RPMI8226 (cell line): Measurements from ENCODE around the gene MUC5B.
"Not testable (repeated sequence)": the region's sequence is repeated elsewhere in the genome, so short reads cannot be mapped to it uniquely, and the experiment has no call there.

ENCODE experiments used
- DNase-seq: peaks from one replicate; pipeline ENCODE4 v3.0.0-alpha.2; 2015

The MUC5B gene

DNA sequence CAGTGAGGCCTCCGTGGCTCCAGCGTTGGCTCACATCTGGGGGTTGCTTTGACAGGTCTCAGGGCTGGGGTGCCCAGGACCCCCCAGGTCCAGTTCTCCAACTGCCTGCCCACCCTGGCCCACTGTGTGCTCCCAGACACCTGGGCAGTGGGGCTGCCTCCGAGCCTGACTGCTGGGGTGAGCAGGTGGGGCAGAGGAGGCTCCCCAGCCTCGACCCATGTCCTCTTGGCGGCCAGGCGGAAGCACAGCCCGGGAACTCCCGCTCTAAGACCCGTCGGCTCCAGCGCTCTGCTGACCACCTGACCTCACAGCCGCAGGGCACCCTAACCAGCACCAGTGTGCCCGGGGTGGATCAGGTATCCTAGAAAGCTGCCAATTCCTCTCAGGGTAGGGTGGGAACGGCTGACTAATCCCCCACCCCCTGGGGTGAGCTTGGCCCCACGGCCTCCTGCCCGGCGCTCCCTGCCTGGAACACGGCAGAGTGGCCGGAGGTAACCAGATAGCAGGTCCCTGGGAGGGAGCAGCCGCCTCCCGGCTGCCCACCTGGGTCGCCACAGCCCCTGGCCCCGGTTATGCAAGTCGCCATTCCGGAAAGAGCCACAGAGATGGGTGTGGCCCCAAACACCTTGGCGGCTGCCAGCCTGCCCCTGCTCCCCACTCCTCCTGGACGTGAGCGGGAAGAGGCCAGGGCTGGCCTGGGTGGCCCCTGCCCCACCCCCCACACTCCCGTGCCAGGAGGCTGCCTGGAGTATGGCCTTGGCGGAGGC is 19.2 kb upstream of the MUC5B start:
- DNase-seq, result no peak

DNA sequence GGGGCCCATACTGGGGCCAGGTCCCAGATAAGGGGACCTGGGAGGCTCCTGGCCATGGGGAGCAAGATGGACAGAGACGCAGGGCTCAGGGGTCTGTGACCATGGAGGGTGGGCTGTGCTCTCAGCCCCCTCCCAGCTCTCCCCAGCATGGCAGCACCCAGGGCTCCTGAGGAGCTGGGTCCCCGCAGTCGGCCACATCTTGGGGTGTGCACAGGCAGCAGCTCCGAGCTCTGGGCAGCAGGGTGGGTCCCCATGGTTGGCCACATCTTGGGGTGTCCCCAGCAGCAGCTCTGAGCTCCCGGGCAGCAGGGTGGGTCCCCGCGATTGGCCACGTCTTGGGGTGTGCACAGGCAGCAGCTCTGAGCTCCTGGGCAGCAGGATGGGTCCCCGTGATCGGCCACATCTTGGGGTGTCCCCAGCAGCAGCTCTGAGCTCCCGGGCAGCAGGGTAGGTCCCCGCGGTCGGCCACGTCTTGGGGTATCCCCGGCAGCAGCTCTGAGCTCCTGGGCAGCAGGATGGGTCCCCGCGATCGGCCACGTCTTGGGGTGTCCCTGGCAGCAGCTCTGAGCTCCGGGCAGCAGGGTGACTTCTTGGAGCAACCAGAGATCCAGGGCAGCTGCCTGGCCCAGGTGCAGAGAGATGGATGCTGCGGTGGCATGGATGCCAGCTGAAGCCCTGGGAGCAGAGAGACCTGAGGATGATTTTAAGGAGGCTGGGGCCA is 18.3 kb upstream of the MUC5B start:
- DNase-seq, result no peak

- DNase-seq, result no peak
Observed at GRCh38 chr11:1205121-1205986, 17.5 kb upstream of the MUC5B start.

- no peak for DNase-seq
Observed at GRCh38 chr11:1205987-1206331, 16.9 kb upstream of the MUC5B start.

DNA sequence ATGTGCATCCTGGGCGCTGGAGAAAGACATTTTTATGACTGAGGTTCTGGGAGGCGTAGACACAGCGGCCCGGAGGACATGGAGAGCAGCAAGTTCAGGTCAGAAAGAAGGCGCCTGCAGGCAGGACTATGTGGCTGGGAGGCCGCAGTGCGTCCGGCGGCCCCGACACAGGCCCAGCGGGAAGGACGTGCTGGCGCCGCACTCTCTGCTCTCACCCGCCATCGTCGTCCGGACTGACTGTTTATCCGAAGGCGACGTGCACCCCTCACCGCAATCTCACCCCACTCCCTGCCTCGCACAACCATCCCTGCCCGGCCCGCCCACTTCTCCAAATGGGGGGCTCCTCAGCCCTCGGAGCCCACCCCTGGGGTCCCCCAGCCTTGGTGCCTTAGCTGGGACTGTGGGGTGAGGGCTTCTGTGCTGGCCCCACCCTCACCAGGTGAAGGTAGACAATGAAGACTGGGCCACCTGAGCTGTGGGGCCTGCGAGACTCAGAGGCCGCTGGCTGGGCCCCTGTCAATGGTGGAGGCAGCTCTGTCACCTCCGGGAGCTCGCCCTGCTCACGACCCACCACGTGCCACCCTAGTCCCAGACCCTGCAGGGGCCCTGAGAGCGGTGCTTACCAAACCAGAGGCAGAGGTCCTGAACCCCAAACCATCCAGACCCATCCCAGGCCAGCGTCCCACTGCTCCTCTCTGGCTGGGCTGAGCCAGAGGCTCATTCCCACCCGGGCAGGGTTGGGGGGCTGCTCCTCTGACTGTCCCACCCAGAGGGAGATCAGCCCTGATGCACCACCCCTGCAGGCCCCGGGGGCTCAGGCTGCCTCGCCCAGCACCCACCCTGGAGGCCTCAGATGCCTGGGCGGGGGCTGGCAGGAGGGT is 16.2 kb upstream of the MUC5B start:
- DNase-seq, result no peak

DNA sequence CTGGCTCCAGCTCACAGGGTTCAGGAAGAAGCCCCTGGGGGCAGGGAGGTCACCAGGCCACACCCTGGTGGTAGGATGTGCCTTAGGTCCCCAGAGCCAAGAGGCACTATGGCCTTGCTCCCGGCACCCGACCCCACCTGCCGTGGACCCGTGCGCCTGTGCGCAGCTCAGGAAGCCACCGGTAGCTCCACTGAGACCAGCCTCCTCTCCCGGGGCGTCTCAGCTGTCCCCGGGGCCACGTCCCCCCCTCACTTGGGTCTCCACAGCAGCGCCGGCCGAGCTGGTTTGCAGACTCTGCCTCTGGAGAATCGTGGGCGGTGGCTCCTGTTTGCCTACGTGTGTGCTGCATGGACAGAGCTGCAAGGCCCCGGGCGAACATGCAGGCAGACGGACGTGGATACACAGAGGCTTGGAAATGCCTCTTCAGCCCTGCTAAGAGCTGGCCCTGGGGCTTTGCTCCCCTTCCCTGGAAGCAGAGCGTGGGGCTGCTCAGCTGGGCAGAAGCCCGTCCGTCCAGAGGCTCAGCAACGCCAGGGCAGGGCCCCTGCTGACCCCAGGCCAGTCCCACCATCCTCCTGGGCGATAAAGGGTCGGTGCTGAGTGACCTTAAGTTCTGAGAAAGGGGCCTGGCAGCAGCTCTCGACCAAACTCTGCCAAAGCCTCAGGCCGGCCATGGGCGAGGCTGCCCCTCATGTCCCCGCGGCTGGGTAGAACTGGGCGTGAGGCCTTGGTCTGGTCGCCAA is 15.3 kb upstream of the MUC5B start:
- no peak for DNase-seq

GRCh38 chr11:1208144-1208393 is 14.8 kb upstream of the MUC5B start:
- DNase-seq, result no peak

GRCh38 chr11:1208394-1209261 is 14.2 kb upstream of the MUC5B start:
- no peak for DNase-seq

GRCh38 chr11:1209371-1210057 is 13.4 kb upstream of the MUC5B start:
- no peak for DNase-seq

- no peak for DNase-seq
Observed at GRCh38 chr11:1211838-1212237, 11.0 kb upstream of the MUC5B start.

GRCh38 chr11:1215826-1216225 is 7.0 kb upstream of the MUC5B start:
- DNase-seq, result not testable (repeated sequence)

GRCh38 chr11:1217151-1217550 is 5.7 kb upstream of the MUC5B start:
- no peak for DNase-seq

DNA sequence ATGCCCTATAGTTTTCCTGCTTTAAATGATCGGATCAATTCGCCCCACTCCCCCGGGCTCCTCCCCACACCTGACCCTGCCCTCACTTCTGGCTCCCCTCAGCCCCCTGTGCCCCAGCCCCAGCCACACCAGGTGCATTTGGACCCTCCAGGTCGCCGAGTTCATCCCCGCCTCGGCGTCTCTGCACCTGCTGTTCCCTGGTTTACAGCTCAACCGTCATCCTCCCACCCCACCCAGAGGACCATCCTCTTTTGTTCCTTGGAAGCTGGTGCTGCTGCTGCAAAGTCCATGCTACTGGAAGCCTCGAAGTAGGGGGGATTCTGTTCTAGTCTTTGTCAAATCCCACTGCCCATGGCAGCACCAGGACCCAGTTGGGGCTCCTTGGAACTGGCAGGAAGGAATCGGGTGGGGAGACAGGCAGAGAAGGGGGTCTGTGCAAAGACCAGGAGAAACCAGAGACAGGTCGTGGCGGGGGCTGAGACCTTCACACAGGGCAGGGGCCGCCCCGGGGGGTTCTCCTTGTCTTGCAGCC is 4.5 kb upstream of the MUC5B start:
- DNase-seq, result no peak

DNA sequence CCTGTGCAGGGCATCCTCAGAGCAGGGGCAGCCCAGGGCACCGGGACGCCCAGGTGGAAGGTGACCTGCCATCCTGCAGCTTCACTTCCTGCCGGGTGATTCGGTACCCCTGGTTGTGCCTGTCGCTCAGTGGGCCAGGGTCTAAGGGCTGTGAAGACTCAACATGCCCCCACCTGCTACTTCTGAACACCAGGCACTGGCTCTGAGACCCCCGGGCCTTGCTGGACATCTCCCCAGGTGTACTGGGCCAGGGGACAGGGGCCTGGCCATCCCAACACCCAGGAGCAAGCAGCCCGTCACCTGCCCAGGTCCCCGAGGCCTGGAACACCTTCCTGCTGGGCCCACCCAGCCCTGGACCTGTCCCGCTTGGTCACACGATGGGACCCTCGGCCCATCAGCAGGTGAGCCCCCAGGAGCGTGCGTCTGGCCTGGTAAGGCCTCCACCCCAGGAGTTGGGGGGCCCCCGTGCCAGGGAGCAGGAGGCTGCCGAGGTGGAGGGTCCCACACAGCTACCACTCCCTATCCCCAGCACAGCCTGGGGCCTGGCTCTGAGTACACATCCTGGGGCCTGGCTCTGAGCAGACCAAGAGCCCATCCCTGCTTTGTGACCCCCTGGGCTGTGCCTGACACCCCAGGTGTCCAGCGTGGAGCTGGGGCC is 3.9 kb upstream of the MUC5B start:
- no peak for DNase-seq

- no peak for DNase-seq
Observed at GRCh38 chr11:1219446-1219833, 3.4 kb upstream of the MUC5B start.

DNA sequence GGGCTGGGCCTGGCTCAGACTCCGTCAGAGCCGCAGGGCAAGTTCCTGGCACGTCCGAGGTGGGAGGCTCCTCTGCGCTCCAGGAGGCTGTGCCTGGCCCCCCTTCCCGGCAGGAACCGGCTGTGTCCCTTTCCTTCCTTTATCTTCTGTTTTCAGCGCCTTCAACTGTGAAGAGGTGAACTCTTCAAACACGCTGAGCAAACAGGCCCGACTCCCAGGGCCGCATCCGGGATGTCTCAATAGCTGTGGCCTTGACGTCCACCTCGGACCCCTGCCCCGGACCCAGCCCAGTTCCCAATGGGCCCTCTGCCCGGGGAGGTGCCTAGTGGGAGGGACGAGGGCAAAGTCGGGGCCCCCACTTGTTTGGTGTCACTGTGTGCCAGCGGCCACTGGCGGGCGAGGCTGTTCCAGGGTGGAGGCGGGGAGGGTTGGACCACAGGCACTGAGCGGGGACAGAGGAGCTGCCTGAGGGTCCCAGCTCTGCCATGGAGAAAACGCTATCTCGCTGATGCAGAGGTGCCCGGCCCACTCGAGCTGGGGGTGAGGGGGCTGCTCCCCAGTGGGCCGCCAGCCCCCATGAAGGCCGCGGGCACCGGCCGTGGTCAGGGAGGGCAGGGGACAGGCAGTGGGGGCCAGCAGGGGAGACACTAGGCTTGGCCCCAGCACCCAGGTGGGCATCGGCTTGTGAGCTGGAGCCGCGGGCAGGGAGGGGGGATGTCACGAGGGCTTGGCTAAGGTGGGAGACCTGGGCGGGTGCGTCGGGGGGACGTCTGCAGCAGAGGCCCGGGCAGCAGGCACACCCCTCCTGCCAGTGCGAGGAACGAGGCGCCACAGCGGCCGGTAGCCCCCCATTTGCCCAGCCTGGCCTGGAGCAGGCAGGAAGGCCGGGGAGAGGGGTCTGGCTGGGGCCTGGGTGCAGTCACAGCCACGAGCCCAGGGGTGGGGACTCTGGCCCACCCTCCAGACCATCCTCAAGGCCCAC is 2.7 kb upstream of the MUC5B start:
- DNase-seq, result no peak

GRCh38 chr11:1220941-1221721 is 1.7 kb upstream of the MUC5B start:
- no peak for DNase-seq

DNA sequence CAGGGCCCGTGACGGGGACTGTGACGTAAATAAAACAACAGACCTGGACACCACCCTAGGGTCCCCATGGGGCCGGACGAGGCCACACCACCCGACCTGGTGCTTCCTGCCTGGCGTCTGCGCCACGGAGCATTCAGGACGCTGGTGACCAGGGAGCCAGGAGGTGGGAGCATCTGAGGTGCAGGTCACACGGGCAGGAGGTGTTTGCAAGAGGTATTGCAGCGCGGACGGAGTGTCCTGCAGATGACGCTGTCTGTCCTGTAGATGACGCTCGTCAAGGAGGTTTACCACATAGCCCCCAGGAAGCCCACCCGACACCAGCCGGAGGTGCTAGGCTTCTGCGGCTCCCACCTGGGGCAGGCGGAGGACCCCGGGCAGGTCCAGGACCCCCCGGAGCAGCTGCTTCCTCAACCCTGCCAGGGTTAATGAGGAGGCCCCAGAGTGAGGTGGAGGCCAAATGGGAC is 986 bp upstream of the MUC5B start:
- DNase-seq, result no peak
